VCaP (cell line): ENCODE measurements around the gene SLC9A4.

Experiments used
- H3K27ac ChIP-seq: fragments of 450-650 bp; 2 replicates; pipeline ENCODE4 v1.5.1; 2017
- TF ChIP-seq, protein P1 (sequence below): fragments of 450-650 bp; conservative IDR thresholded peaks from 2 replicates; pipeline ENCODE4 v1.5.1; 2017; ENCODE audit warnings: mild to moderate bottlenecking, moderate library complexity

SLC9A4 gene

DNA sequence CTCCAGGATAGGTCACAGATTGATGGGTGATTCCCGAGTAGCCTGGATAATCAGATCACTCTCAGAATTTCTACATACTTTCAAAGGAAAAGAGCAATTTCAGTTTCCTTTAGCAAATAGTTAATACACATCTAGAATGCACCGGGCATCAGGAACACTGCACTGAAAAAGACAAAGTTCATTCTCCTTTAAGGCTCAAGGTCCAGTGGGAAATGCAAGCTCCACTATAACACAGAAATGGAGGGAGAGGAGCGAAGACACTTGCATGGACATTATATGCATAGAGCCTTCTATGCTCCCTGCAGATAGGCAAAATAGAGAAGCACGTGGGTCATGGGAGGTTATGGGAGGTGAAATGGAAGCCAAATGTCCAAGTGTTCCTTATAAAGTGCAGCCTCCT lies 49.1 kb downstream of the SLC9A4 start:
- no peak overlapping the region for H3K27ac ChIP-seq
- TF ChIP-seq, protein P1, sequence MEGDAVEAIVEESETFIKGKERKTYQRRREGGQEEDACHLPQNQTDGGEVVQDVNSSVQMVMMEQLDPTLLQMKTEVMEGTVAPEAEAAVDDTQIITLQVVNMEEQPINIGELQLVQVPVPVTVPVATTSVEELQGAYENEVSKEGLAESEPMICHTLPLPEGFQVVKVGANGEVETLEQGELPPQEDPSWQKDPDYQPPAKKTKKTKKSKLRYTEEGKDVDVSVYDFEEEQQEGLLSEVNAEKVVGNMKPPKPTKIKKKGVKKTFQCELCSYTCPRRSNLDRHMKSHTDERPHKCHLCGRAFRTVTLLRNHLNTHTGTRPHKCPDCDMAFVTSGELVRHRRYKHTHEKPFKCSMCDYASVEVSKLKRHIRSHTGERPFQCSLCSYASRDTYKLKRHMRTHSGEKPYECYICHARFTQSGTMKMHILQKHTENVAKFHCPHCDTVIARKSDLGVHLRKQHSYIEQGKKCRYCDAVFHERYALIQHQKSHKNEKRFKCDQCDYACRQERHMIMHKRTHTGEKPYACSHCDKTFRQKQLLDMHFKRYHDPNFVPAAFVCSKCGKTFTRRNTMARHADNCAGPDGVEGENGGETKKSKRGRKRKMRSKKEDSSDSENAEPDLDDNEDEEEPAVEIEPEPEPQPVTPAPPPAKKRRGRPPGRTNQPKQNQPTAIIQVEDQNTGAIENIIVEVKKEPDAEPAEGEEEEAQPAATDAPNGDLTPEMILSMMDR = no peak

DNA sequence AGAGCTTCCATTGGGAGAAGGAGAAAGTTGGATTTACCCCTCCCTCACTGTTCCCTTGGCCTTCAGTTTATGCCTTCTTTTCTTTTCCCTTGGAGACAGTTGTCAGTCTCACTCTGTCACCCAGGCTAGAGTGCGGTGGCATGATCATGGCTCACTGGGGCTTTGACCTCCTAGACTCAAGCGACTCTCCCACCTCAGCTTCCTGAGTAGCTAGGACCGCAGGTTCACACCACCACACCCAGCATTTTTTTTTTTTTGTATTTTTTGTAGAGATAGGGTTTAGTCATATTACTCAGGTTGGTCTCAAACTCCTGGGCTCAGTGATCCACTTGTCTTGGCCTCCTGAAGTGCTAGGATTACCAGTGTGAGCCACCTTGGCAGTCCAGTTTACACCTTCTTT lies 49.9 kb downstream of the SLC9A4 start:
- TF ChIP-seq, protein P1 = no peak
- H3K27ac ChIP-seq = no peak overlapping the region

DNA sequence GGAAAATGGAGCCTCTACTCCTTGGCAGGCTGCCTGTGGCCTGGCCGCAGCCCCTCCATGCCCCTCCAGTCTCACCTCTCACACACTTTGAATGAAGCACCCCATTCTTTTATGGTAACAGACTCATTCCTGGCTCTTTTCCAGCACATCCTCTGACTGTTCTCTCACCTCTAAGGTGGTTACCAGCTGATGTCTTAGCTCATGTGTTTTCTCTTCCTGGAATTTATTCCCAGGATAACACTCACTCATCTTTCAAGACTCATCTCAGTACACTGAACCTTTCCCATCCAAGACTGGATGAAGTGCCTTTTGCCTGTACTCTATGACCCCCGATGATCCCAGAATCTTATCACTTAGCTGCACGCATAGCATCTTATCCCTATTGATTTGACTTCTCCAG lies 50.6 kb downstream of the SLC9A4 start:
- TF ChIP-seq, protein P1 = no peak

DNA sequence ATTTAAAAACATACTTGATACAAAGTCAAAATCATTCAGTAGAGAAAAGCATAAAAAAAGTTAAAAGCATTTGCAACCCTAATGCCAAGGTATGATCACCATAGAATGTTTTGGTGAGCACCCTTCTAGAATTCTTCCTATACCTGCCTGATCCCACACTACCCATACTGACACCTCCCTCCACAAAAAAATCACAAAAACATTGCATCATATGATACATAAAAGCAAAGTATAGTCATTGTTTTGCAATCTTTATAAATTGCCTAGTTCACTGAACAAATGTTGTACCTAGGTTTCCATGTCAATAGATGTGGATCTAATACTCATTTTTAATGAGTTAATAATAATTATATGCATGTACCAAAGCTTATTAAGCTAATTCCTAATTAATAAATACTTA lies 54.1 kb downstream of the SLC9A4 start:
- TF ChIP-seq, protein P1 = no peak
- no peak overlapping the region for H3K27ac ChIP-seq

More for the DNA sequence above, 50.6 kb downstream of the SLC9A4 start:
- H3K27ac ChIP-seq = no peak overlapping the region

DNA sequence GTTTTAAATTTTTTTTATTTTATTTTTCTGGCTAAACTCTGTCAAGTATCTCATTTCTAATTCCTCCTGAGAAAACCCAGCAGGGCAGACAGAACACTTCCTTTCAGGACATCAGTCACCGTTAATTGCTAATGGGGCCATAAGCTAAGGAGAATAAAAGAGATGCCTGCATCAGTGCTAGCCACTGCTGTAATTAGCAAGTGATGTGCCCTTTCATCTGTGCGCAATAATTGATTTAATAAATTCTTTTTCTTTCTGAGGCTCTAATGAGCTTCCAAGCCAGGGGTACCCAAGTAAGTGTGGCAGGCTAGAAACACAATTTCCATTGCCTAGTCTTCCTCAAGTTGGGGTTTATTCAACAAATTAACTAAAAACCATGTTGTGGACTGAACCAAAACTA lies 65.5 kb downstream of the SLC9A4 start:
- TF ChIP-seq, protein P1 = no peak
- peak overlapping the region; percentile 3; the same call in 1 of the 2 replicates for H3K27ac ChIP-seq

DNA sequence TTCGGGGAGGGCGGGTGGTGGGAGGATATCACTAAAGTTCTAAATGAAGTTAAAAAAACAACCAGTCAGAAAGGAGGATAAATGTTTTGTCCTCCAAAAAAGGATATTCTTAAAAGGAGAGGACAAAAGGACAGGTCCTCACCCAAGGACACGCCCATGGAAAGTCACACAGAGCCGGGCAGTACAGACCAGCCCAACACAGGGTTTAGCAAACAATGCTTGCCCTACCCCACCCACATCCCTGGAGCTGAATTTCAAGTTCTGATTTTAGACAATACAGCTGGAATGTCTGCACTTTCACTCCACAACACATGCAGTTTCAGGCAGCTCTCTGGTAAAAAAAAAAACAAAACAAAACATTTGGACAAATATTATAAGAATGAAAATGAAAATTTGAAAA lies 67.9 kb downstream of the SLC9A4 start:
- TF ChIP-seq, protein P1 = no peak
- H3K27ac ChIP-seq = no peak overlapping the region

DNA sequence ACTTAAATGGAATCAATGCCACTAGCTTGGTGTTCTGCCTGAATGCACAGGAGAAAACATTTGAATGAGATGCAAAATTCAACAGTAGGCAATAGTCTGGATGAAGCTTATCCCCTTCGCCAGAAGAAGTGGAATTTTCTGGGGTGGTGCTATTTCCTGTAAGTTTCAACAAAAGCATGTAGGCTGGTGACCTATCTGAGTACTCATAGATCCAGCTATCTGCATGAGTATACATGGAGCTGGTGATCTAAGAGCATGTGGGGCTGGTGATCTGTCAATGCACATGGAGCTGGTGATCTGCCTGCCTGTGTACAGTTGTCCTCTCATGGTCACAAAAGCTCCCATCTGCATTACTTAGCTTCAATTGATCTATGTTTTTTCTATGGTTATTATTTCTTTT lies 71.2 kb downstream of the SLC9A4 start:
- H3K27ac ChIP-seq = no peak overlapping the region
- TF ChIP-seq, protein P1 = no peak

DNA sequence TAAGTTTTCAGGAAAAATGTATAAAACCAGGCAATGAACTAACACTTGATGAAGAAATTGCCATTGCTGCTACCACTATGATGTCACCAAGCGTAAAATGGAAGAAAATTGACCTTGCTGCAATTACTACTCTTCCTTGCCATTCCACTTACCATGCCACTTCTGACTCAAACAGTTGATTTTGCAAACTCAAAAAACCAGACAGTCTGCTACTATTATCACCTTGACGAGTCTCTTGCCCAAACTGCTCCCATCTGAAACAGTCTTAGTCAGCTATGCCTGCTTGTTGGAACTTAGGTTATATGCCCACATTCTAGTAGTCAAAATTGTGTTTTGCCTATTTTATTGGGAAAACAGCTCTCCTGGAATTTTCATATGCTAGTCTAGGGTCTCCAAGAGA lies 74.4 kb downstream of the SLC9A4 start:
- TF ChIP-seq, protein P1 = no peak
- no peak overlapping the region for H3K27ac ChIP-seq
